HepG2 (cell line): ENCODE data around the gene PKNOX2. TPM values are rescaled to one million over a fixed set of nuclear protein-coding genes. Genes with fewer than 3 reads are reported as not detected.

Experiments
- ARID5B ChIP-seq: IDR thresholded peaks from 2 replicates; pipeline ENCODE4 v1.4.0; 2020; ENCODE audit warnings: mild to moderate bottlenecking, missing genetic modification reagents
- CREM ChIP-seq, 2 experiments: sonication (generic) in 1 of 2; formaldehyde crosslinking in 1 of 2; IDR thresholded peaks; 2 replicates each; pipeline versions ENCODE4 v1.4.0 to v1.6.1; 2016 to 2020; ENCODE audit warnings: antibody characterized with exemption in 1 of 2, mild to moderate bottlenecking in 1 of 2, missing genetic modification reagents in 1 of 2
- DRAP1 ChIP-seq: IDR thresholded peaks from 2 replicates; pipeline ENCODE4 v1.6.1; 2016; ENCODE audit warnings: missing genetic modification reagents, missing compliant biosample characterization
- MBNL3 ChIP-seq: fragments of 250-450 bp; sonication (Bioruptor Pico); conservative IDR thresholded peaks from 2 replicates; pipeline ENCODE4 v1.8.0; 2022; ENCODE audit warnings: mild to moderate bottlenecking, inconsistent platforms
- NFYB ChIP-seq: sonication (generic); formaldehyde crosslinking; IDR thresholded peaks from 2 replicates; pipeline ENCODE4 v1.4.0; 2020; ENCODE audit warnings: missing genetic modification reagents
- POLR2AphosphoS5 ChIP-seq: IDR thresholded peaks from 2 replicates; pipeline ENCODE4 v1.6.1; 2012; ENCODE audit warnings: low read depth, low read length
- REST ChIP-seq, 2 experiments: IDR thresholded peaks; 2 replicates each; pipeline ENCODE4 v1.6.1; 2011 to 2012; ENCODE audit warnings: low read length in 2 of 2, borderline replicate concordance in 1 of 2, low read depth in 1 of 2, mild to moderate bottlenecking in 1 of 2, moderate library complexity in 1 of 2
- TAF1 ChIP-seq: sonication (generic); formaldehyde crosslinking; IDR thresholded peaks from 2 replicates; pipeline ENCODE4 v1.4.0; 2020; ENCODE audit warnings: missing genetic modification reagents
- THAP11 ChIP-seq: IDR thresholded peaks from 2 replicates; pipeline ENCODE4 v1.6.1; 2016; ENCODE audit warnings: missing biosample characterization, missing genetic modification reagents
- YY1 ChIP-seq: IDR thresholded peaks from 2 replicates; pipeline ENCODE4 v1.6.1; 2011; ENCODE audit warnings: low read length, low read depth, moderate library complexity, mild to moderate bottlenecking; ENCODE audit not compliant: insufficient read depth, insufficient replicate concordance
- ZBED4 ChIP-seq: sonication (generic); formaldehyde crosslinking; IDR thresholded peaks from 2 replicates; pipeline ENCODE4 v1.4.0; 2020; ENCODE audit warnings: missing genetic modification reagents, borderline replicate concordance
- ZFP1 ChIP-seq: IDR thresholded peaks from 2 replicates; pipeline ENCODE4 v1.6.1; 2016
- ZFX ChIP-seq: sonication (generic); formaldehyde crosslinking; IDR thresholded peaks from 2 replicates; pipeline ENCODE4 v1.4.0; 2020; ENCODE audit warnings: mild to moderate bottlenecking, low read depth, missing genetic modification reagents, moderate library complexity
- ZNF501 ChIP-seq: sonication (generic); formaldehyde crosslinking; IDR thresholded peaks from 2 replicates; pipeline ENCODE4 v1.5.1; 2020; ENCODE audit warnings: mild to moderate bottlenecking, moderate library complexity, missing genetic modification reagents
- ZNF564 ChIP-seq: sonication (generic); formaldehyde crosslinking; IDR thresholded peaks from 2 replicates; pipeline ENCODE4 v1.8.1; 2023; ENCODE audit warnings: mild to moderate bottlenecking, missing genetic modification reagents
- ZNF598 ChIP-seq: sonication (generic); formaldehyde crosslinking; IDR thresholded peaks from 2 replicates; pipeline ENCODE4 v1.5.1; 2020; ENCODE audit warnings: mild to moderate bottlenecking, missing genetic modification reagents, borderline replicate concordance
- ZNF605 ChIP-seq: sonication (generic); formaldehyde crosslinking; IDR thresholded peaks from 2 replicates; pipeline ENCODE4 v1.8.0; 2022; ENCODE audit warnings: mild to moderate bottlenecking, missing genetic modification reagents
- polyA plus RNA-seq, 8 experiments: library from polyadenylated mRNA; depleted of rRNA in 3 of 8; stranded (reverse) in 7 of 8; unstranded in 1 of 8; fragments of >200 nt; fragmentation: Illumina TruSeq in 4 of 8; extraction: Trizol in 4 of 8; gene quantifications; 2 replicates each; pipeline versions ENCODE4 v1.2.1 to v1.2.3, GENCODE V29; 2011 to 2016; ENCODE audit warnings: low read depth in 4 of 8, missing spikeins in 1 of 8, mixed read lengths in 1 of 8; ENCODE audit not compliant: insufficient read depth in 1 of 8
- total RNA-seq, 5 experiments: library from RNA; depleted of rRNA; stranded (reverse); fragments of >200 nt; fragmentation: Illumina TruSeq; extraction: Trizol; gene quantifications; 2 replicates each; pipeline ENCODE4 v1.2.3, GENCODE V29; 2016; ENCODE audit warnings: low read depth in 1 of 5

PKNOX2 gene
- total and polyA plus RNA-seq, 2 of the 13 experiments (the other 11 are each of a cell fraction or from before 2014, with no cell fraction given) = not detected

GRCh38 chr11:125123947-125124617 lies 40.5 kb upstream of the PKNOX2 start (continued):
- TF ChIP-seq ZBED4 (CRISPR knock-in tag) (no peak), ZNF501 (0 out of 2 replicates have a peak, but pooled peaks have one; percentile 29), ZNF564 (CRISPR knock-in tag) (no peak), YY1 (peak; percentile 28), DRAP1 (CRISPR knock-in tag) (peak; percentile 60), THAP11 (peak; percentile 64), ZFP1 (CRISPR knock-in tag) (0 out of 2 replicates have a peak, but pooled peaks have one; percentile 30), ARID5B (CRISPR knock-in tag) (peak; percentile 45; the same call in 1 of the 2 replicates), MBNL3 (CRISPR knock-in tag) (no peak), ZNF598 (0 out of 2 replicates have a peak, but pooled peaks have one; percentile 19), CREM (IDR thresholded peaks at IDR 0.05) (0 out of 2 replicates have a peak, but pooled peaks have one; percentile 17), CREM (CRISPR knock-in tag; IDR thresholded peaks at IDR 0.05) (no peak), REST (IDR thresholded peaks at IDR 0.05; ENCODE audit: borderline replicate concordance in 1 of 2, low read depth in 1 of 2, low read length in 2 of 2) (no peak), POLR2AphosphoS5 (peak; percentile 57; the same call in 1 of the 2 replicates), ZNF605 (CRISPR knock-in tag) (0 out of 2 replicates have a peak, but pooled peaks have one; percentile 39), ZFX (CRISPR knock-in tag) (no peak), TAF1 (peak; percentile 33; the same call in 1 of the 2 replicates), NFYB (CRISPR knock-in tag) (peak; percentile 92)
